Measurements from ENCODE around the gene CAPN2. TPM values are rescaled to one million over a fixed set of nuclear protein-coding genes. Genes with fewer than 3 reads are reported as not detected.
"Not testable (repeated sequence)": the region's sequence is repeated elsewhere in the genome, so short reads cannot be mapped to it uniquely, and the experiment has no call there.

The CAPN2 gene
- total and polyA plus RNA-seq, 3 donors from 2014 or later, result 99.0 to 179 (median 174) TPM

DNA sequence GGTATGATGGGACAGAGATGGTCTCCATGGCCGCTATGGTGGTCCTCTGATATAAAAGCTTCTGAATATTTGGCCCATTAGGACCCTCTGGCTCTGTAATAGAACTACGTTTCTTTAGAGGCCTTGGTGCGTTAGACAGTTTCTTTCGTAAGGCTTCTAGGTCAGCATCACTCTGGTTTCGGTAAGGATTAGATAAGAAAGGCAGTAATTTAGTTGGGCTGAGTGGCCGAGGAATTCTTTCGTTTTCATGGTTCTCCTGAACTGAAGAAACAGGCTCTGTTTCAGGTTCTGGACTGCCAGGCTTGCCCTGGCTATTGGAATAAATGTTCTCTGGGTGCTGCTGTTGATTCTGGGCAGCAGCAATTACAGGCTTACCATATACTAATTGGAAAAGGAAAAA lies 83.9 kb downstream of the CAPN2 start:
- no peak for DNase-seq
- Histone ChIP-seq H3K36me3 (ENCODE audit: low read depth, missing control alignments) (no peaks in the 10 kb centered on the region), H3K27ac (peak overlapping the region in 1 of 2 donors; percentile 22)

DNA sequence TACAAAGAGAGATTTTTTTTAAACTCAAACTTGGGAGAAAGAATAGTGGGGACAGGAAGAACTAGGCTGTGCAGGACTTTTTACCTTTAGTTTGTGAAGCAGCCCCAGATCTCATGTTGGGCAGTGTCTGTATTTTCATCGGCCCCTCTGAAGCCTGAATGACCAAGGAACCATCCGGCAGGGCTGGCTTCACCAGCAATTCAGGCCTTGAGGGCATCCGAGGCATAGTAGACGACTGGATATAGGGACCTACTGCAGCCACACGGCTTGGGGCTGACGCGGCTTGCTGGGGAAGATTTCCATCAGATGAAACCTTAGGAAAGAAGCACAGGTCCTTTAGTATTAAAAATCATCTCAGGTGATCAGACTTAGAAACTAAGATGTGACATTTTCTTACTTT lies 89.7 kb downstream of the CAPN2 start:
- Histone ChIP-seq H3K36me3 (ENCODE audit: low read depth, missing control alignments) (no peaks in the 10 kb centered on the region), H3K9me3 (no peaks in the 10 kb centered on the region), H3K27ac (no peak overlapping the region), H3K27me3 (no peaks in the 10 kb centered on the region), H3K4me3 (no peak overlapping the region), H3K4me1 (no peaks in the 10 kb centered on the region)
- no peak for DNase-seq
- WGBS, 2 donors, result 94 to 96% methylated on average over 7 of the region's 7 CpGs
- intact Hi-C loops (cut with DNase I; ENCODE audit: low total_unique reads), result no loop called here
- TF ChIP-seq, protein P1, sequence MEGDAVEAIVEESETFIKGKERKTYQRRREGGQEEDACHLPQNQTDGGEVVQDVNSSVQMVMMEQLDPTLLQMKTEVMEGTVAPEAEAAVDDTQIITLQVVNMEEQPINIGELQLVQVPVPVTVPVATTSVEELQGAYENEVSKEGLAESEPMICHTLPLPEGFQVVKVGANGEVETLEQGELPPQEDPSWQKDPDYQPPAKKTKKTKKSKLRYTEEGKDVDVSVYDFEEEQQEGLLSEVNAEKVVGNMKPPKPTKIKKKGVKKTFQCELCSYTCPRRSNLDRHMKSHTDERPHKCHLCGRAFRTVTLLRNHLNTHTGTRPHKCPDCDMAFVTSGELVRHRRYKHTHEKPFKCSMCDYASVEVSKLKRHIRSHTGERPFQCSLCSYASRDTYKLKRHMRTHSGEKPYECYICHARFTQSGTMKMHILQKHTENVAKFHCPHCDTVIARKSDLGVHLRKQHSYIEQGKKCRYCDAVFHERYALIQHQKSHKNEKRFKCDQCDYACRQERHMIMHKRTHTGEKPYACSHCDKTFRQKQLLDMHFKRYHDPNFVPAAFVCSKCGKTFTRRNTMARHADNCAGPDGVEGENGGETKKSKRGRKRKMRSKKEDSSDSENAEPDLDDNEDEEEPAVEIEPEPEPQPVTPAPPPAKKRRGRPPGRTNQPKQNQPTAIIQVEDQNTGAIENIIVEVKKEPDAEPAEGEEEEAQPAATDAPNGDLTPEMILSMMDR (IDR thresholded peaks at IDR 0.05), result no peak
- no peak for TF ChIP-seq POLR2A (IDR thresholded peaks at IDR 0.05)

More for the DNA sequence above, 83.9 kb downstream of the CAPN2 start:
- H3K9me3 ChIP-seq, result no peaks in the 10 kb centered on the region
- H3K27me3 ChIP-seq, result no peaks in the 10 kb centered on the region
- TF ChIP-seq, protein P1 (IDR thresholded peaks at IDR 0.05), result no peak
- no peak for TF ChIP-seq POLR2A (IDR thresholded peaks at IDR 0.05)
- H3K4me1 ChIP-seq, result peaks cover 13% of the 10 kb centered on the region
- 69 to 72% methylated on average over 7 of the region's 7 CpGs for WGBS, 2 donors
- intact Hi-C loops (cut with DNase I; ENCODE audit: low total_unique reads), result no loop called here
- H3K4me3 ChIP-seq, result no peak overlapping the region

DNA sequence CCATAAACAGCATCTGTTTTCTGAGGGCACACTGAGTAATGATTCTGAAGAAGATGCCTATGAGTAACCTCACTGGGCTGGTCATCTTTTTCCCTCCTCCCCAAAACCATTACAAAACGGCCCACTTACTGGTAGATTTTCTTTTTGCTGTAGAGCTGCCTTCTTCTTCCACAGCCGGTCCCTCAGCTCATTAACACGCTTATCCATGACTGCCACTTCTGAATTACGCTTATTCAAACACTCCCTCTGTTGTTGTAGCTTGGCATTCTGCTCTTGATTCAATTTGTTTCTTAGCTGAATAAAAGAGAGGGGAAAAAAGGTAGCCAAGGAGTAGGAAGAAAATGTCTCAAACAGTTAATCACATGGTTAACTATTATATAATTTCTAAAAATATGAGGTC lies 90.3 kb downstream of the CAPN2 start:
- TF ChIP-seq POLR2A (IDR thresholded peaks at IDR 0.05), result no peak
- TF ChIP-seq, protein P1 (IDR thresholded peaks at IDR 0.05), result no peak
- Histone ChIP-seq H3K27ac (no peak overlapping the region), H3K27me3 (no peaks in the 10 kb centered on the region), H3K4me1 (no peaks in the 10 kb centered on the region), H3K4me3 (no peak overlapping the region), H3K36me3 (ENCODE audit: low read depth, missing control alignments) (no peaks in the 10 kb centered on the region), H3K9me3 (no peaks in the 10 kb centered on the region)
- intact Hi-C loops (cut with DNase I; ENCODE audit: low total_unique reads), result no loop called here
- no peak for DNase-seq
- 79 to 88% methylated on average over 4 of the region's 4 CpGs for WGBS, 2 donors

DNA sequence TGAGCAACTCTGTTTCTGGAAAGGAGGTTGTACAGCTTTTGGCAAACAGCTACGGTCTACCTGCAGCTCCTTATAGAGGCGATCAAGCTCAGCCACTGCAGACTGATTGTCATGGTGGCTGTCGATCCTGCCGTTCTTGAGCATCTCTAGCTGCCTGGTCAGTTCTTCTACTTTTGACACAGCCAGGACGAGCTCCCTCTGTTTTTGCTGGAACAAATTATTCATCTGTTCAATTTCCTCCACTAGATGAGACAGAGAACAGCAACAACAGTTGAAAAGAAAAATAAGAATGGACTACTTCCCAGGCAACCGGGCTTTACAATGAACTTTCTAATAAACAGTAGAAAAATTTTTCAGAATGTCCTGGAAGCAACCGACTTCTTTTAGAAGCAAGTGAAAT lies 90.9 kb downstream of the CAPN2 start:
- no peak overlapping the region for H3K4me3 ChIP-seq
- 93 to 95% methylated on average over 7 of the region's 7 CpGs for WGBS, 2 donors
- no peaks in the 10 kb centered on the region for H3K9me3 ChIP-seq
- H3K27ac ChIP-seq, result no peak overlapping the region
- intact Hi-C loops (cut with DNase I; ENCODE audit: low total_unique reads), result no loop called here
- no peaks in the 10 kb centered on the region for H3K4me1 ChIP-seq
- no peaks in the 10 kb centered on the region for H3K36me3 ChIP-seq (ENCODE audit: low read depth, missing control alignments)
- TF ChIP-seq, protein P1 (IDR thresholded peaks at IDR 0.05), result no peak
- no peak for TF ChIP-seq POLR2A (IDR thresholded peaks at IDR 0.05)
- H3K27me3 ChIP-seq, result no peaks in the 10 kb centered on the region
- DNase-seq, result no peak

DNA sequence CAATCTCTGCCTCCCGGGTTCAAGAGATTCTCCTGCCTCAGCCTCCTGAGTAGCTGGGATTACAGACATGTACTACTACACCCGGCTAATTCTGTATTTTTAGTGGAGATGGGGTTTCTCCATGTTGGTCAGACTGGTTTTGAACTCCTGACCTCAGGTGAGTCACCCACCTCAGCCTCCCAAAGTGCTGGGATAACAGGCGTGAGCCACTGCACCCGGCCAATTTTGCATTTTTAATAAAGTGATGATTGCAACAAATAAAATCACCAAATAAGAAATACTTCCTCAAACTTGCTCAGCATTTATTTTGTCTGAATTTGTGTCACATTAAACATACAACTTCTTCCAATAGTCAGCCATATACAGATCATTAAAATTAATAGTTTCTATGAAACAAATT lies 97.6 kb downstream of the CAPN2 start:
- DNase-seq; H3K36me3 ChIP-seq (ENCODE audit: low read depth, missing control alignments); H3K27me3 ChIP-seq; intact Hi-C loops (cut with DNase I; ENCODE audit: low total_unique reads); H3K4me3 ChIP-seq; H3K4me1 ChIP-seq; H3K27ac ChIP-seq; H3K9me3 ChIP-seq: not testable (repeated sequence)
- WGBS, 2 donors, result 92 to 95% methylated on average over 4 of the region's 4 CpGs

Measured in testis (tissue), 3 donors.